GM23338 (cell line): ENCODE data around the gene TRPM2. TPM values are rescaled to one million over a fixed set of nuclear protein-coding genes. Genes with fewer than 3 reads are reported as not detected.

ENCODE experiments used
- ATAC-seq: fragments of 200-7000 bp; cut with Tn5 transposase; 3 replicates; pipeline ENCODE4 v1.9.1; 2020
- DNase-seq: peaks from one replicate; pipeline ENCODE4 v3.0.0-alpha.2; 2015; ENCODE audit warnings: low spot score
- H2AFZ ChIP-seq: fragments of 200-600 bp; sonication (generic); 2 replicates; pipeline ENCODE4 v1.8.0; 2016; ENCODE audit warnings: antibody characterized with exemption, mild to moderate bottlenecking, moderate library complexity
- H3F3A ChIP-seq: fragments of 200-600 bp; sonication (generic); replicated peaks from 2 replicates; pipeline ENCODE4 v1.8.0; 2017; ENCODE audit warnings: antibody characterized with exemption, mixed run types, low read depth
- H3K27ac ChIP-seq: fragments of 200-600 bp; sonication (generic); 2 replicates; pipeline ENCODE4 v1.6.1; 2016; ENCODE audit warnings: low read depth
- H3K27me3 ChIP-seq: fragments of 200-600 bp; sonication (generic); 2 replicates; pipeline ENCODE4 v1.8.0; 2016; ENCODE audit warnings: mild to moderate bottlenecking, mixed run types, moderate library complexity; ENCODE audit not compliant: insufficient read depth
- H3K36me3 ChIP-seq: fragments of 200-600 bp; sonication (generic); 2 replicates; pipeline ENCODE4 v1.8.0; 2016; ENCODE audit warnings: mild to moderate bottlenecking; ENCODE audit not compliant: insufficient read depth
- H3K4me1 ChIP-seq: fragments of 200-600 bp; sonication (generic); 2 replicates; pipeline ENCODE4 v1.8.0; 2016; ENCODE audit warnings: mild to moderate bottlenecking, moderate library complexity; ENCODE audit not compliant: insufficient read depth
- H3K4me2 ChIP-seq: fragments of 200-600 bp; sonication (generic); 2 replicates; pipeline ENCODE4 v1.7.1; 2017; ENCODE audit warnings: mixed run types
- H3K4me3 ChIP-seq: fragments of 200-600 bp; sonication (generic); 2 replicates; pipeline ENCODE4 v1.6.1; 2016; ENCODE audit warnings: mixed run types
- H3K79me2 ChIP-seq: fragments of 200-600 bp; sonication (generic); replicated peaks from 2 replicates; pipeline ENCODE4 v1.8.0; 2017; ENCODE audit warnings: mild to moderate bottlenecking; ENCODE audit not compliant: insufficient read depth
- H3K9me2 ChIP-seq: fragments of 200-600 bp; sonication (generic); 2 replicates; pipeline ENCODE4 v1.8.0; 2017; ENCODE audit not compliant: insufficient read depth
- H4K20me1 ChIP-seq: fragments of 200-600 bp; sonication (generic); replicated peaks from 2 replicates; pipeline ENCODE4 v1.8.0; 2017; ENCODE audit warnings: mild to moderate bottlenecking; ENCODE audit not compliant: insufficient read depth
- H3K27ac Mint-ChIP-seq: 2 replicates; pipeline ENCODE4 v1.8.0; 2020; ENCODE audit warnings: inconsistent platforms, mild to moderate bottlenecking, moderate library complexity, mixed read lengths
- H3K27me3 Mint-ChIP-seq: 3 replicates; pipeline ENCODE4 v1.8.0; 2022; ENCODE audit warnings: low read depth, mild to moderate bottlenecking, moderate library complexity, mixed read lengths, inconsistent platforms; ENCODE audit not compliant: insufficient read depth, poor library complexity
- H3K36me3 Mint-ChIP-seq: 3 replicates; pipeline ENCODE4 v1.8.0; 2021; ENCODE audit warnings: low read depth, mild to moderate bottlenecking, inconsistent platforms, moderate library complexity, mixed read lengths
- H3K4me1 Mint-ChIP-seq: 3 replicates; pipeline ENCODE4 v1.8.0; 2020; ENCODE audit warnings: mild to moderate bottlenecking, inconsistent platforms, mixed read lengths
- H3K4me3 Mint-ChIP-seq: 3 replicates; pipeline ENCODE4 v1.8.0; 2021; ENCODE audit warnings: moderate library complexity, mild to moderate bottlenecking, inconsistent platforms, mixed read lengths
- H3K9me3 Mint-ChIP-seq: 3 replicates; pipeline ENCODE4 v1.8.0; 2020; ENCODE audit warnings: moderate library complexity, mild to moderate bottlenecking, inconsistent platforms, mixed read lengths
- CREB1 ChIP-seq: fragments of 250-450 bp; sonication (Bioruptor Pico); IDR thresholded peaks from 2 replicates; pipeline ENCODE4 v1.5.0; 2020; ENCODE audit warnings: low read depth, mild to moderate bottlenecking, moderate library complexity
- CTCF ChIP-seq, 2 experiments: fragments of 200-600 bp in 1 of 2; sonication (generic) in 1 of 2; conservative IDR thresholded peaks; 2 replicates each; pipeline versions ENCODE4 v1.5.1 to v1.6.1; 2016 to 2017; ENCODE audit warnings: antibody characterized with exemption in 2 of 2, low read depth in 2 of 2, mild to moderate bottlenecking in 2 of 2, moderate library complexity in 1 of 2
- ETS1 ChIP-seq: IDR thresholded peaks from 2 replicates; pipeline ENCODE4 v1.6.1; 2016; ENCODE audit warnings: antibody characterized with exemption
- EZH2 ChIP-seq: fragments of 200-600 bp; sonication (generic); IDR thresholded peaks from one replicate; pipeline ENCODE4 v1.8.0; 2017; ENCODE audit warnings: antibody characterized with exemption, mild to moderate bottlenecking, low read depth; ENCODE audit not compliant: unreplicated experiment
- EZH2phosphoT487 ChIP-seq: fragments of 200-600 bp; sonication (generic); IDR thresholded peaks from one replicate; pipeline ENCODE4 v1.8.1; 2018; ENCODE audit warnings: antibody characterized with exemption; ENCODE audit not compliant: unreplicated experiment
- JUNB ChIP-seq: IDR thresholded peaks from one replicate; pipeline ENCODE4 v1.6.1; 2016; ENCODE audit warnings: antibody characterized with exemption; ENCODE audit not compliant: unreplicated experiment
- NANOG ChIP-seq: IDR thresholded peaks from 2 replicates; pipeline ENCODE4 v1.6.1; 2016; ENCODE audit warnings: antibody characterized with exemption, borderline replicate concordance
- POLR2AphosphoS5 ChIP-seq: IDR thresholded peaks from 2 replicates; pipeline ENCODE4 v1.6.1; 2016; ENCODE audit warnings: antibody characterized with exemption, low read depth
- REST ChIP-seq: IDR thresholded peaks from one replicate; pipeline ENCODE4 v1.6.1; 2018; ENCODE audit warnings: antibody characterized with exemption; ENCODE audit not compliant: unreplicated experiment
- STAT1 ChIP-seq: IDR thresholded peaks from one replicate; pipeline ENCODE4 v1.6.1; 2016; ENCODE audit warnings: antibody characterized with exemption; ENCODE audit not compliant: unreplicated experiment
- ZNF114 ChIP-seq: fragments of 250-450 bp; sonication (Bioruptor Pico); IDR thresholded peaks from 2 replicates; pipeline ENCODE4 v1.5.0; 2020; ENCODE audit warnings: mild to moderate bottlenecking, moderate library complexity
- ZNF331 ChIP-seq: fragments of 250-450 bp; sonication (Bioruptor Pico); IDR thresholded peaks from 2 replicates; pipeline ENCODE4 v1.5.0; 2020; ENCODE audit warnings: low read depth, mild to moderate bottlenecking, moderate library complexity
- ZNF462 ChIP-seq: fragments of 250-450 bp; sonication (Bioruptor Pico); IDR thresholded peaks from 2 replicates; pipeline ENCODE4 v1.5.0; 2020; ENCODE audit warnings: mild to moderate bottlenecking, moderate library complexity
- polyA plus RNA-seq: library from polyadenylated mRNA; unstranded; fragments of >200 nt; fragmentation: Nextera tagmentation; extraction: Ambion mirVana; gene quantifications from 2 replicates; pipeline ENCODE4 v1.2.1, GENCODE V29; 2016
- total RNA-seq: library from RNA; depleted of rRNA; stranded (reverse); fragments of >200 nt; shearing (Covaris generic); gene quantifications from 2 replicates; pipeline ENCODE4 v1.2.3, GENCODE V29; 2014

Gene TRPM2
- total and polyA plus RNA-seq, 2 experiments from 2014 or later, result 0.53 to 0.83 TPM

GRCh38 chr21:44348861-44349260 lies 4.6 kb upstream of the TRPM2 start:
- ATAC-seq (no peak), DNase-seq (no peak)
- Histone ChIP-seq H2AFZ (no peak overlapping the region), H3K36me3 (no peaks in the 10 kb centered on the region), H3K9me2 (no peaks in the 10 kb centered on the region), H3K27ac (no peak overlapping the region), H3F3A (no peaks in the 10 kb centered on the region), H3K4me1 (no peaks in the 10 kb centered on the region; the same call in 1 of the 2 replicates), H3K79me2 (no peaks in the 10 kb centered on the region), H3K27me3 (peaks cover 36% of the 10 kb centered on the region), H3K4me3 (no peak overlapping the region), H4K20me1 (no peaks in the 10 kb centered on the region), H3K4me2 (no peak overlapping the region)
- H3K4me1 Mint-ChIP-seq, result no peaks in the 10 kb centered on the region; the same call in 1 of the 3 replicates
- H3K27me3 Mint-ChIP-seq, result peaks cover 39% of the 10 kb centered on the region
- H3K4me3 Mint-ChIP-seq, result peak overlapping the region; percentile 12; the same call in 1 of the 3 replicates
- no peak for TF ChIP-seq ZNF331 (CRISPR knock-in tag)
- TF ChIP-seq EZH2phosphoT487, result no peak
- no peak for TF ChIP-seq EZH2
- no peak for TF ChIP-seq STAT1
- no peak for TF ChIP-seq ZNF462
- TF ChIP-seq CTCF (conservative IDR thresholded peaks at IDR 0.05; ENCODE audit: low read depth in 2 of 2), result no peak
- no peak for TF ChIP-seq JUNB
- TF ChIP-seq NANOG, result no peak
- no peak for TF ChIP-seq POLR2AphosphoS5
- no peak for TF ChIP-seq ZNF114
- TF ChIP-seq CREB1, result no peak
- TF ChIP-seq REST, result no peak
- TF ChIP-seq ETS1, result no peak
- H3K27ac Mint-ChIP-seq, result no peak overlapping the region
- no peaks in the 10 kb centered on the region for H3K36me3 Mint-ChIP-seq
- no peaks in the 10 kb centered on the region for H3K9me3 Mint-ChIP-seq
